HG02973 (cell line): ENCODE measurements around the gene CLRN2.
"Not testable (repeated sequence)": the region's sequence is repeated elsewhere in the genome, so short reads cannot be mapped to it uniquely, and the experiment has no call there.

Source experiments
- ATAC-seq: cut with Tn5 transposase; IDR thresholded peaks from one replicate; pipeline ENCODE4 v1.9.1; 2021; ENCODE audit warnings: moderate library complexity; ENCODE audit not compliant: unreplicated experiment

Gene CLRN2

GRCh38 chr4:17544205-17544604 lies 29.2 kb downstream of the CLRN2 start:
- ATAC-seq, result no peak

GRCh38 chr4:17544831-17545234 lies 29.9 kb downstream of the CLRN2 start:
- no peak for ATAC-seq

GRCh38 chr4:17545374-17546140 lies 30.6 kb downstream of the CLRN2 start:
- ATAC-seq, result no peak

GRCh38 chr4:17546222-17546621 lies 31.3 kb downstream of the CLRN2 start:
- no peak for ATAC-seq

- ATAC-seq, result no peak
Observed at GRCh38 chr4:17546678-17547077, 31.7 kb downstream of the CLRN2 start.

GRCh38 chr4:17550549-17550948 lies 35.6 kb downstream of the CLRN2 start:
- ATAC-seq, result no peak

- no peak for ATAC-seq
Observed at GRCh38 chr4:17552427-17552826, 37.5 kb downstream of the CLRN2 start.

GRCh38 chr4:17554568-17554967 lies 39.6 kb downstream of the CLRN2 start:
- ATAC-seq, result no peak

- no peak for ATAC-seq
Observed at GRCh38 chr4:17556498-17556897, 41.5 kb downstream of the CLRN2 start.

GRCh38 chr4:17557880-17558279 lies 42.9 kb downstream of the CLRN2 start:
- no peak for ATAC-seq

- no peak for ATAC-seq
Observed at GRCh38 chr4:17558941-17559708, 44.2 kb downstream of the CLRN2 start.

GRCh38 chr4:17559709-17560048 lies 44.7 kb downstream of the CLRN2 start:
- ATAC-seq, result no peak

- ATAC-seq, result no peak
Observed at GRCh38 chr4:17560065-17560673, 45.2 kb downstream of the CLRN2 start.

- no peak for ATAC-seq
Observed at GRCh38 chr4:17561195-17561909, 46.4 kb downstream of the CLRN2 start.

- ATAC-seq, result no peak
Observed at GRCh38 chr4:17562157-17562556, 47.2 kb downstream of the CLRN2 start.

GRCh38 chr4:17565846-17566245 lies 50.9 kb downstream of the CLRN2 start:
- no peak for ATAC-seq

GRCh38 chr4:17567271-17567670 lies 52.3 kb downstream of the CLRN2 start:
- ATAC-seq, result no peak

GRCh38 chr4:17574206-17574605 lies 59.2 kb downstream of the CLRN2 start:
- ATAC-seq, result no peak

- ATAC-seq, result not testable (repeated sequence)
Observed at GRCh38 chr4:17575177-17575576, 60.2 kb downstream of the CLRN2 start.
